A549 treated with AZD9567 at 1 μM for 4 hours (cell line): ENCODE results near the gene TMEM144. TPM values are rescaled to one million over a fixed set of nuclear protein-coding genes. Genes with fewer than 3 reads are reported as not detected.

Source experiments
- total RNA-seq: library from RNA; stranded (reverse); fragments of 200-300 nt; extraction: Qiagen RNA extraction; gene quantifications from 5 replicates; pipeline ENCODE4 v1.2.3, GENCODE V29; 2022; ENCODE audit not compliant: insufficient read depth

Gene TMEM144
- total RNA-seq = 1.6 to 3.2 TPM (median 2.7 TPM) in 5 replicates

GRCh38 chr4:158209825-158210807 is at the start of gene TMEM144:
Gene TMEM144, plus strand, starts transcription at chr4:158210486. Its CDS starts 2,182 bp downstream, at chr4:158212668.

GRCh38 chr4:158172261-158173258 is 37.7 kb upstream of the TMEM144 start, which contains the start of gene GASK1B:
Gene GASK1B, minus strand, starts transcription at chr4:158173025. Its CDS starts 1,650 bp downstream, at chr4:158171375.

Other genes starting within 250 kb of the TMEM144 start
- gene GASK1B, start 37.5 kb upstream of the TMEM144 start, total RNA-seq = 0.23 to 0.46 TPM (median 0.34 TPM) in 4 of 5 replicates, not detected in the other